IMR-90 (cell line): ENCODE data around the gene PKNOX1. TPM values are rescaled to one million over a fixed set of nuclear protein-coding genes. Genes with fewer than 3 reads are reported as not detected.
"Not testable (repeated sequence)": the region's sequence is repeated elsewhere in the genome, so short reads cannot be mapped to it uniquely, and the experiment has no call there.

ENCODE experiments used
- ATAC-seq: fragments of 200-7000 bp; cut with Tn5 transposase; 2 replicates; pipeline ENCODE4 v1.9.1; 2020; ENCODE audit warnings: low read depth, mild to moderate bottlenecking, moderate library complexity
- BruUV-seq: library from RNA; stranded (reverse); fragments of 400-500 nt; replicated peaks from 2 replicates; lab custom pipeline; 2021; lab: Mats Ljungman, UMichigan
- CTCF ChIA-PET: fragments of 300-600 bp; formaldehyde crosslinking; extraction: SDS; loops from one replicate; lab custom pipeline; 2021; ENCODE audit warnings: antibody characterized with exemption; lab: Yijun Ruan, JAX
- POLR2A ChIA-PET: fragments of 300-600 bp; sonication (Branson Sonifier 250); formaldehyde crosslinking; loops from one replicate; lab custom pipeline; 2022; ENCODE audit warnings: antibody characterized with exemption; ENCODE audit not compliant: unreplicated experiment; lab: Charles Lee
- DNase-seq: peaks from one replicate; pipeline ENCODE4 v3.0.0; 2013
- H2AFZ ChIP-seq: replicated peaks from 2 replicates; pipeline ENCODE3; 2013; ENCODE audit warnings: low read length, mild to moderate bottlenecking; ENCODE audit not compliant: poor library complexity
- H2AK5ac ChIP-seq: 2 replicates; pipeline ENCODE4 v1.6.1; 2013; ENCODE audit warnings: low read depth, low read length, inconsistent platforms
- H2AK9ac ChIP-seq: replicated peaks from 2 replicates; pipeline ENCODE3; 2013; ENCODE audit warnings: mild to moderate bottlenecking, low read depth, low read length, moderate library complexity; ENCODE audit not compliant: poor library complexity
- H2BK120ac ChIP-seq: 2 replicates; pipeline ENCODE4 v1.6.1; 2013; ENCODE audit warnings: low read depth, low read length, inconsistent platforms
- H2BK15ac ChIP-seq: 3 replicates; pipeline ENCODE4 v1.6.1; 2013; ENCODE audit warnings: low read depth, low read length, inconsistent platforms
- H2BK20ac ChIP-seq: 2 replicates; pipeline ENCODE4 v1.6.1; 2013; ENCODE audit warnings: low read depth, mild to moderate bottlenecking, inconsistent platforms, low read length, moderate library complexity
- H2BK5ac ChIP-seq: 2 replicates; pipeline ENCODE4 v1.6.1; 2013; ENCODE audit warnings: mild to moderate bottlenecking, low read depth, low read length, inconsistent platforms; ENCODE audit not compliant: poor library complexity, severe bottlenecking
- H3K14ac ChIP-seq: replicated peaks from 2 replicates; pipeline ENCODE4 v1.6.1; 2013; ENCODE audit warnings: low read depth, low read length, inconsistent platforms
- H3K18ac ChIP-seq: 2 replicates; pipeline ENCODE4 v1.6.1; 2013; ENCODE audit warnings: low read depth, low read length, control low read depth
- H3K23ac ChIP-seq: 2 replicates; pipeline ENCODE4 v1.6.1; 2013; ENCODE audit warnings: low read depth, low read length, inconsistent platforms
- H3K27ac ChIP-seq: 2 replicates; pipeline ENCODE4 v1.5.1; 2013; ENCODE audit warnings: mild to moderate bottlenecking, control low read depth, low read length; ENCODE audit not compliant: insufficient read depth
- H3K27me3 ChIP-seq: 2 replicates; pipeline ENCODE4 v1.6.1; 2013; ENCODE audit warnings: low read length; ENCODE audit not compliant: control insufficient read depth, insufficient read depth
- H3K36me3 ChIP-seq: 2 replicates; pipeline ENCODE4 v1.6.1; 2013; ENCODE audit warnings: low read length, mixed read lengths; ENCODE audit not compliant: control insufficient read depth, insufficient read depth
- H3K4ac ChIP-seq: 2 replicates; pipeline ENCODE4 v1.6.1; 2013; ENCODE audit warnings: low read depth, low read length, inconsistent platforms
- H3K4me1 ChIP-seq: 2 replicates; pipeline ENCODE4 v1.6.1; 2013; ENCODE audit warnings: low read length, mixed read lengths; ENCODE audit not compliant: control insufficient read depth, insufficient read depth
- H3K4me2 ChIP-seq: 2 replicates; pipeline ENCODE4 v1.6.1; 2013; ENCODE audit warnings: low read depth, mild to moderate bottlenecking, control low read depth, low read length, moderate library complexity
- H3K4me3 ChIP-seq: 2 replicates; pipeline ENCODE4 v1.5.1; 2013; ENCODE audit warnings: low read depth, mild to moderate bottlenecking, control low read depth, low read length, moderate library complexity; ENCODE audit not compliant: insufficient read depth
- H3K56ac ChIP-seq: 2 replicates; pipeline ENCODE4 v1.6.1; 2013; ENCODE audit warnings: low read length, inconsistent platforms; ENCODE audit not compliant: insufficient read depth; ENCODE audit errors: extremely low read depth
- H3K79me1 ChIP-seq, 2 experiments: 2 replicates each; pipeline ENCODE4 v1.6.1; 2013; ENCODE audit warnings: low read length in 2 of 2, inconsistent platforms in 1 of 2, low read depth in 1 of 2
- H3K9ac ChIP-seq: 2 replicates; pipeline ENCODE4 v1.6.1; 2013; ENCODE audit warnings: low read depth, low read length, control low read depth
- H3K9me1 ChIP-seq: 2 replicates; pipeline ENCODE4 v1.6.1; 2013; ENCODE audit warnings: low read length, inconsistent platforms; ENCODE audit not compliant: insufficient read depth
- H3K9me3 ChIP-seq: 2 replicates; pipeline ENCODE4 v1.6.1; 2013; ENCODE audit warnings: low read length; ENCODE audit not compliant: control insufficient read depth, insufficient read depth
- H4K20me1 ChIP-seq: 2 replicates; pipeline ENCODE4 v1.6.1; 2013; ENCODE audit warnings: low read length, inconsistent platforms; ENCODE audit not compliant: insufficient read depth
- H4K5ac ChIP-seq: 2 replicates; pipeline ENCODE4 v1.6.1; 2013; ENCODE audit warnings: mild to moderate bottlenecking, low read depth, low read length, control low read depth
- H4K8ac ChIP-seq, 2 experiments: 2 replicates each; pipeline ENCODE4 v1.6.1; 2013; ENCODE audit warnings: low read depth in 2 of 2, low read length in 2 of 2, control low read depth in 1 of 2, inconsistent platforms in 1 of 2
- H4K91ac ChIP-seq: 2 replicates; pipeline ENCODE4 v1.6.1; 2013; ENCODE audit warnings: low read depth, low read length, inconsistent platforms; ENCODE audit not compliant: insufficient read depth
- WGBS, 2 experiments: methylation state at CpG; one replicate each; pipeline versions ENCODE4 v1.1.5 to v1.1.7; 2013; ENCODE audit warnings: missing lambda C conversion rate in 2 of 2; ENCODE audit not compliant: insufficient read length in 1 of 2; ENCODE audit errors: extremely low coverage in 2 of 2; 5-methylcytosine and 5-hydroxymethylcytosine counted together
- dilution Hi-C: fragments of 300-500 bp; cut with HindIII; formaldehyde crosslinking; loops from one replicate; pipeline ENCODE4 v1.14.3; 2018; ENCODE audit warnings: low sequenced_read_pairs; ENCODE audit not compliant: unreplicated experiment
- in situ Hi-C: fragments of 300-500 bp; cut with MboI; formaldehyde crosslinking; loops from 3 replicates; pipeline ENCODE4 v1.14.3; 2019; ENCODE audit warnings: low sequenced_read_pairs, inconsistent platforms, mixed read lengths
- intact Hi-C: fragments of 100-400 bp; cut with micrococcal nuclease; formaldehyde crosslinking; loops from 2 replicates; pipeline ENCODE4 v1.10.0; 2022
- polyA plus RNA-seq, 3 experiments: library from polyadenylated mRNA; depleted of rRNA; stranded (reverse); fragments of >200 nt; gene quantifications; 2 replicates each; pipeline ENCODE4 v1.2.3, GENCODE V29; 2012; ENCODE audit warnings: low replicate concordance in 1 of 3
- total RNA-seq: library from RNA; depleted of rRNA; stranded (reverse); fragments of >200 nt; gene quantifications from 2 replicates; pipeline ENCODE4 v1.2.3, GENCODE V29; 2012

Gene PKNOX1
- total and polyA plus RNA-seq, 2 of the 4 experiments (the other 2 are of a cell fraction): 35.0 to 61.0 TPM

- H2BK15ac ChIP-seq, H2BK120ac ChIP-seq, CTCF ChIA-PET, H3K14ac ChIP-seq, dilution Hi-C loops, H3K18ac ChIP-seq, H3K36me3 ChIP-seq, H4K8ac ChIP-seq, POLR2A ChIA-PET, H3K27ac ChIP-seq, H4K20me1 ChIP-seq, H3K4me1 ChIP-seq, BruUV-seq, H3K9ac ChIP-seq, H3K4me3 ChIP-seq, H4K91ac ChIP-seq, H2BK20ac ChIP-seq, H4K5ac ChIP-seq, H3K9me3 ChIP-seq, H3K27me3 ChIP-seq, H3K23ac ChIP-seq, H2AFZ ChIP-seq, H2BK5ac ChIP-seq, H3K79me1 ChIP-seq, H3K4ac ChIP-seq, H3K9me1 ChIP-seq, H3K4me2 ChIP-seq, H3K56ac ChIP-seq, DNase-seq, H2AK5ac ChIP-seq, ATAC-seq, intact Hi-C loops, H2AK9ac ChIP-seq, in situ Hi-C loops: not testable (repeated sequence)
- WGBS, 2 experiments: 86% methylated on average over 9 of the region's 16 CpGs; no CpG with 5 or more reads in 1 of the 2 experiments
Observed at GRCh38 chr21:42932378-42933136, 41.8 kb upstream of the PKNOX1 start.

GRCh38 chr21:42933137-42933970 is 41.0 kb upstream of the PKNOX1 start:
- H3K9me1 ChIP-seq, H3K79me1 ChIP-seq, H4K91ac ChIP-seq, BruUV-seq, H2BK15ac ChIP-seq, H3K56ac ChIP-seq, H3K23ac ChIP-seq, H2BK20ac ChIP-seq, H2BK120ac ChIP-seq, H3K4me2 ChIP-seq, H3K27ac ChIP-seq, H3K4me3 ChIP-seq, intact Hi-C loops, POLR2A ChIA-PET, in situ Hi-C loops, H2BK5ac ChIP-seq, H2AFZ ChIP-seq, H3K9ac ChIP-seq, DNase-seq, H3K36me3 ChIP-seq, H4K20me1 ChIP-seq, H2AK5ac ChIP-seq, H3K27me3 ChIP-seq, H2AK9ac ChIP-seq, H3K9me3 ChIP-seq, H3K4ac ChIP-seq, H3K18ac ChIP-seq, H3K4me1 ChIP-seq, H3K14ac ChIP-seq, H4K8ac ChIP-seq, dilution Hi-C loops, ATAC-seq, H4K5ac ChIP-seq: not testable (repeated sequence)
- CTCF ChIA-PET: interaction anchor here (0.6 kb wide), 1 partner anchor 43 kb away, joined by 4 read pairs; no protein-coding TSS in a partner anchor
- no CpG with 5 or more reads among the region's 9 CpGs for WGBS, 2 experiments
